H4 (cell line): Measurements from ENCODE around the gene SPRN. TPM values are rescaled to one million over a fixed set of nuclear protein-coding genes. Genes with fewer than 3 reads are reported as not detected.
"Not testable (repeated sequence)": the region's sequence is repeated elsewhere in the genome, so short reads cannot be mapped to it uniquely, and the experiment has no call there.

Source experiments
- DNase-seq: peaks from one replicate; pipeline ENCODE4 v3.0.0-alpha.2; 2015; ENCODE audit warnings: low spot score
- total RNA-seq: library from RNA; depleted of rRNA; stranded (reverse); fragments of >200 nt; shearing (Covaris generic); gene quantifications from 2 replicates; pipeline ENCODE4 v1.2.3, GENCODE V29; 2014

The SPRN gene
- total RNA-seq, 1 experiment from 2014 or later: not detected

DNA sequence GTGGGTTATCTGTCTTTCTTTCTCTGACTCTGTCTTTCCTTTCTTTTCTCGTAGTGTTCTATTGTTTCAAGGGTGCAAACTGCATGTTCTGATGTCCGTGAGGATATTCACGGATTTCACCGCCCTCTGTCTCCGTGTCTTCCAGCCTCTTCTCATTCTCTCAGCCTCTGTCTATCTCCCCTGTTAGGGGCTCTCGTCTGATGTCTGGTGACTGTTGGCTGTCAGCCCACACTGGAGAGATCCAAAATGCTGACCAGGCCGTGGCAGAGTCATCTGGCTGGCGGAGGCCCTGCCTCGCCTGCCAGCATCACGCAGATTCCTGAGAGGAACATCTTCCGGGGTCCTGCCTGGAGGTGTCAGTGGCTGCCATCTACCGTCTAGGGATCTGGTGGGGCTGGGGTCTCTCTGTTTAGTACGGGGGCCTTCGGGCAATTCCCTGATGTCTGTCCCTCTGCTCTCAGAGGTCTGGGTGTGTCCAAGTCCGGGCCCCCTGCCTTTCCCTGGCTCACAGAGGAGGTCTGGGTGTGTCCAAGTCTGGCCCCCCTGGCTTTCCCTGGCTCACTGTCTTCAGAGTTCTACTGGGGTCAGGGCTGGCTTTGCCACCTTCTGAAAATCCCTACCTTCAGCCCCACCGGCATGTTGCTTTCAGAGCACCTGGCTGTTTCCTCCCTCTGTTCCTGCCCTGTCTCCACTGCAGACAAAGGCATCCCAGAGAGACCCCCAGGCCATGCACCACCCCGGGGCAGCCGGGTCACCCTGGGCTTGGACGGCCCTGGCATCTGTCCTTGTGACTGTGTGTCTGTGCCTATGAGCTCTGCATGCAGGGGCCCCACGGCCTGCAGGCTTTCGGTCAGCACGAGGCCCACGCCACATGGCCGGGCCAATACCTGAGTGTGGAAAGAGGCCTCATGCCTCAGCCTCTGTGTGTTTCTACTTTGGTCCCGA, 15.4 kb upstream of the SPRN start:
- DNase-seq: no peak

- DNase-seq: peak; percentile 33
Observed at GRCh38 chr10:133438711-133439273, 14.4 kb upstream of the SPRN start.

DNA sequence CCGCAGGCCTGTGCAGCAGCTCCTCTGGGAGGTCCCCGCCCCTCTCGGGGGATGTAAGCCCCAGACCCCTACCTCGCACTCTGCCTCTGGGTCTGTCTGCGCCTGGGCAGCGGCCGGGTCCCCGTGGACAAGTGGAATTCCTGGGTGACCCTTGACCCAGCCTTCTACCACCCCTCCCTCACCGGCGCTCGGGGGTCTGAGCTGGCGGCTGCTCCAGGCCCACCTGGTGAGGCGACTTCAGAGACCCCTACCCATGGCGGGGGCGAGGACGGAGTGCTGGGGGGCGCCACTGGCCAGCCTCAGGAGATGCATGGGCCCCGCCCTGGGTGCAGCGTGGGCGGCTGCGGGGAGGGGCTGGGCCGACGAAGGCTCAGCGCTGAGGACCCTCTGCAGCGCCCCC, 8.4 kb upstream of the SPRN start:
- not testable (repeated sequence) for DNase-seq

DNA sequence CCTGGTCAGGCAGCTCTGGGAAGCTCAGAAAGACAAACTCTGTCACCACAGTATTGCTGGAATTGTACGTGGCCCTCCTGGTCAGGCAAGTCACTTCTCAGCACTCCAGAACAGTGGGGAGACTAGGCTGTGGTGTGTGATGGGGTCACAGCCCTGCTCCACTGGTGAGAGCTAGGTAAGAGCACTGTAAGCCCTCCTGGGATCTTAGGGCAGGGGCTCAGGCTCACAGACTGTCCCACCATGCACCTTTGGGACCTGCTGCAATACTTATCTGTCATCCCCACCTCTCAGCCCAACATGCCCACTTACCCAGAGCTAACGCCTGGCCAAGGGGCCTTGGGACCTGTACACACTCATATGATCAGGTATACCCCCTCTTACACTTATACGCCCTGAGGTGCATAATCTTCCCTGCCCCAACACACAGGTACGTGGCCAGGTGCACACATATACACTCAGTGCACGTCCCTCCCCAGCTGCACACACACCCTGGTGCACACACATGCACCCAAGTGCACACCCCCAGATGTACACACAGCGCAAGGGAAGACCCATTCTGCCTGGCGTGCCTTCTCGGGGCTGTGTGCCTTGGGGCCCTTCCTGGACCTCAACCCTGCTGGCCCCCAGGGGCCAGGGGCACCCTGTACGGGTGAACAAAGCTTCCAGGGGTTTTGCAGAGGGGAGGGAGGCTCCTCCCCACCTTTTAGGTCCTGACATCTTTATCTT, 7.6 kb upstream of the SPRN start:
- not testable (repeated sequence) for DNase-seq

DNA sequence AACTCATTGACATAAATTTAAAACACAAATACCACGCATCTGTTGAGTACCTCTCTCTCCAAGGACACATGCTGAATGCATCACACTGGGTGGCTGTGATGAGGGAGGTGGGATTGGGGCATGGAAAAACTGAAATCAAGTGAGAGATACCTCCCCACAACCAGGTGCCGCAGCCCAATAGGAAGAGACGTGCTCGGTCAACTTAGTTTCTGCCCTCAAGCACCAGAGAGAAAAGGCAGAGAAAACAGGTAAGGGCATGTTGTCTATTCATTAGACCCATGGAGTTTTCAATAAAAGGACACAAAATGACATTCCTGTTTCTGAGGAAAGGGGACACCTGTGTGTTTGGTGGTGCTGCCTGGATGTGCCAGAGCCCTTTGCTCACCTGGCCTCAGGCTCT, 5.1 kb upstream of the SPRN start:
- not testable (repeated sequence) for DNase-seq

DNA sequence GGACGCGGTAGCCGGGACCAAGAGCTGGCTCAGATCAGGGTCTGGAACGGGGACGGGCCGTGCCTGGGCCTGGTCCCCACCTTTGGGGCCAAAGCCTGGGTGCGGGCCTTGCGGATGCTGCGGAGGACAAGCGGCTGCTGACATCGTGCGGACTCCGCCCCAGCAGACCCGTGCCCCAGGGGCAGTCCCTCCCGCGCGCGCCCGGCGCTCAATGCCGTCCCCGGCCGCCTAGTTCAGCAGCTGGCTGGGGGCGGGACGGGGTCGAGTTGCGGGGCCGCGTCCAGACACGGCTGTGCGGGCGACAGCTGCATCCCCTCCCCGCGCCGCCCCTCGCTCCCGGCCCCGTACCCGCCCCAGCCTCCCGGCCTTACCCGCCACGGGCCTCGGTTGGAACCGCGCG, 323 bp downstream of the SPRN start:
- not testable (repeated sequence) for DNase-seq

GRCh38 chr10:133422807-133423771, 1.3 kb downstream of the SPRN start:
- DNase-seq: no peak

DNA sequence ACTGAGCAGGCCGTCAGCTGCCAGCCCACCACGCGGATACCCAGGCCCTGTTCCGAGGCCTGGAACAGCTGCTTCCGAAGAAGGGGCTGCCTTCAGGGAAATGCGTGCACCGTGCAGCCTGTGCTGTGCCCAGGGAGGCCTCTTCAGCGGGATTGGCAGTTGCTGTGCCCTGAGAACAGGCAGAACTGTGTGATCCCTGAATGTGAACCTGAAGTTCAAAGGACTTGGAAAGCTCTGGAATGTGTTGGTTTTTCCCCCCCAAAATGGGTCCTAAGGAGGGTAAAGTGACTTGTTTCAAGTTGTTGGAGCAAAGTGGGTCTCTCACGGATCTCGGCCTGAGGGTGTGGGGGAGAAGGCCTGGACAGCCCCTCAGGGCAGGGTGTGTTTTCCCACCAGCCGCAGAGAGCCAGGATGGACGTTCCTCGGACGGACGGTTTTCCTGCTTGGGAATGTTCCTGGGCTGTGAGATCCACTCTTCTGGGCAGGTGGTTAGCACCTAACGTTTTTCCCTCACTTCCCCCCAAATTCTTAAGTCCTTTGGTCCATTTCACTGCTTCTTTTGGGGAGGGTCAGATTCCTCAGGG, 2.1 kb downstream of the SPRN start:
- DNase-seq: no peak

GRCh38 chr10:133421336-133422222, 2.8 kb downstream of the SPRN start:
- no peak for DNase-seq

- DNase-seq: no peak
Observed at GRCh38 chr10:133420579-133420978, 3.8 kb downstream of the SPRN start.

DNA sequence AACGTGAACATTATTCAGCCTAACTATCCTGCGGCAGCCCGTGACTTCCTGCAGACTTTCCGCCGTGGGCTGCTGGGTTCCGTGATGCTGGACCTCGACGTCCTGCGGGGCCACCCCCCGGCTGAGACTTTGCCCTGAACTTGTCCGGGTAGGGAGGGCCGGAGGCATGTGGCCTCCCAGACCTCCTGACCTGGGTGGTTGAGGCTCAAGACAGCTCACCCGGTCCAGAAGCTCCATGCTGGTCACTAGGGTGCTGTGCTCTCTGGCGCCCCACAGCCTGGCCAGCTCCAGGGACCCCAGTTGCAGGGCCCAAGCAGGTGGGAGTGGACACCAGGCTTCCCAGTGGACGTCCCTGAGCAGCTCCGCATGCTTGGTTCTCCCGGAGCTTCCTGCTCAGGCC, 4.4 kb downstream of the SPRN start:
- DNase-seq: no peak

GRCh38 chr10:133419211-133419950, 5.0 kb downstream of the SPRN start:
- DNase-seq: no peak

DNA sequence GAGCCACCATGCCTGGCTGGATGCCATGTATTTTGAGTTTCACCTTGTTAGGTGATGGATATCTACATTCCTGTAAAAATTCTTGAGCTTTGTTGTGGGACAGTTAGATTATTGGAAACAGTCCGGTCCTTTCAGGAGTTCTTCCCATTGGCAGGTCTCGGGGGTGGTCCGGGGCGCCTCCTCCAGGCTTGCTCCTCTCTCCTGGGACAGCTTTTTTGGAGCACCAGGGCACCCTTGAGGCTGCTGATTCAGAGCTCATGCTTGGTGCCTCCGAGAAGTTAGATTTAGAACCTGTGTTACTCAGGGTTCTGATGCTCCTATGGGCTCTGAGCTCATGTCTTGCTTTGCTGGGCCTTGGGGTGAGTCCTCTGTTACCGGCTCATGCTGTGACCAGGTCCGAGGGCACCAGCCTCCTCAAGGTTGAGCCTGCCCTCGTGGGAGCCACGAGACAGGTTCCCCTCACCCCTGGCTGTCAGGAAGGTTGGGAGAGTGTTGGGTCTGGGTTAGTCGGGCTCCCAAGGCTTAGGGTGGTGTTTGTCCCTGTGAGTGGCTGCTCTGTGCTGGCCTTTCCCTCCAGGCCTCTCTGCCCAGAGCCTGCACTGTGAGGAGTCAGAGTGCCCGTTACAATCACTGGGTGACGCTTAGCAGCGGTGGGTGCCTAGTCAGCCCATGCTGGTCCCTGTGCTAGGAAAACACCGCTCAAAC, 6.0 kb downstream of the SPRN start:
- no peak for DNase-seq

GRCh38 chr10:133415752-133416151, 8.7 kb downstream of the SPRN start:
- no peak for DNase-seq

- DNase-seq: not testable (repeated sequence)
Observed at GRCh38 chr10:133414401-133414800, 10.0 kb downstream of the SPRN start.

DNA sequence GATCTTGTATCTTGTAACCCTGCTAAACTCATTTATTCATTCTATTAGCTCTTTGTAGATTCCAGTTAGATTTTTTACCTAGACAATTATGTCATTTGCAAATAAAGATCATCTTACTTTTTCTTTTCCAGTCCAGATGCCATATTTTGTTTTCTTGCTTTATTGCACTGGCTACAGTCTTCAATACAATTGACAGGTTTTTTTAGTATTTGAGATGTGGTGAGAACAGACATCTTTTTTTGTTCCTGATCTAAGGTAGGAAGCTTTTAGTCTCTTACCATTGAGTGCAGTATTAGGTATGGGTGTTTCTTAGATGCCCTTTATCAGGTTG, 12.1 kb downstream of the SPRN start:
- no peak for DNase-seq

DNA sequence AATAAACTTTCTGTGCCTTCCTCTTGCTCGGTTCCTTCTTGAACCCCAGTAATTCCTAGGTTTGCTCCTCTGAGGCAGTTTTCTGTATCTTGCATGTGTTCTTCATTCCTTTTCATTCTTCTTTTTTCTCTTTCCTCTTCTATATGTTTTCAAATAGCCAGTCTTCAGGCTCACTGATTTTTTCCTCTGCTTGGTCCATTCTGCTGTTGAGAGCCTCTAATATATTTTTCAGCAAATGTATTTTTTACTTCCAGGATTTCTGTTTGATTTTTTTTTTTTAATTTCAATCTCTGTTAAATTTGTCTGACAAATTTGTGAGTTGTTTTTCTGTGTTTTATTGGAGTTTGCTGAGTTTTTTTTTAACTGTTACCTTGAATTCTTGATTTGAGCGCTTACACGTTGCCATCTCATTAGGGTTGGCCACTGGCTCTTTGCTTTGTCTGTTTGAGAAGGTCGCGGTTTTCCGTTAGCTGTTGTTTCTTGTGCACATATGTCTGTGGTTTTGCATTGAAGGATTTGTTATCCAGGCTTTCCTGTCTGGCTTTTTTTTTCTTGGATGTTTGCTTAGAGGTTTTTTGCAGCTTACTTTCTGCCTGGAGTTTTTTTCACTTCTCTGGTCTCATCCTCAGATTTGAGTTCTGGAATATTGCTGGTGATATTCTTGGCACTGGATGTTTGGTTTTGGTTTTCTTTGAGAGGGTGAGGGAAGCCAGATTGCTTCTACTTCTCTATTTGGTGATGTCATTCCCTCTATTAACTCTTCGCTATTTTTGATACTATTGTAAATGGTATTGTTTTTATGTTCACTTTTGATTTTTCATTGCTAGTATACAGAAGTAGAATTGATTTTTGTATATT, 12.7 kb downstream of the SPRN start:
- DNase-seq: no peak
